IMR-90 (cell line): ENCODE results near the gene ARAP1. TPM values are rescaled to one million over a fixed set of nuclear protein-coding genes. Genes with fewer than 3 reads are reported as not detected.

Experiments used
- ATAC-seq: fragments of 200-7000 bp; cut with Tn5 transposase; 2 replicates; pipeline ENCODE4 v1.9.1; 2020; ENCODE audit warnings: low read depth, mild to moderate bottlenecking, moderate library complexity
- BruUV-seq: library from RNA; stranded (reverse); fragments of 400-500 nt; replicated peaks from 2 replicates; lab custom pipeline; 2021; lab: Mats Ljungman, UMichigan
- CTCF ChIA-PET: fragments of 300-600 bp; formaldehyde crosslinking; extraction: SDS; loops from one replicate; lab custom pipeline; 2021; ENCODE audit warnings: antibody characterized with exemption; lab: Yijun Ruan, JAX
- POLR2A ChIA-PET: fragments of 300-600 bp; sonication (Branson Sonifier 250); formaldehyde crosslinking; loops from one replicate; lab custom pipeline; 2022; ENCODE audit warnings: antibody characterized with exemption; ENCODE audit not compliant: unreplicated experiment; lab: Charles Lee
- DNase-seq: peaks from one replicate; pipeline ENCODE4 v3.0.0; 2013
- H2AFZ ChIP-seq: replicated peaks from 2 replicates; pipeline ENCODE3; 2013; ENCODE audit warnings: low read length, mild to moderate bottlenecking; ENCODE audit not compliant: poor library complexity
- H2AK5ac ChIP-seq: 2 replicates; pipeline ENCODE4 v1.6.1; 2013; ENCODE audit warnings: low read depth, low read length, inconsistent platforms
- H2AK9ac ChIP-seq: replicated peaks from 2 replicates; pipeline ENCODE3; 2013; ENCODE audit warnings: mild to moderate bottlenecking, low read depth, low read length, moderate library complexity; ENCODE audit not compliant: poor library complexity
- H2BK120ac ChIP-seq: 2 replicates; pipeline ENCODE4 v1.6.1; 2013; ENCODE audit warnings: low read depth, low read length, inconsistent platforms
- H2BK15ac ChIP-seq: 3 replicates; pipeline ENCODE4 v1.6.1; 2013; ENCODE audit warnings: low read depth, low read length, inconsistent platforms
- H2BK20ac ChIP-seq: 2 replicates; pipeline ENCODE4 v1.6.1; 2013; ENCODE audit warnings: low read depth, mild to moderate bottlenecking, inconsistent platforms, low read length, moderate library complexity
- H2BK5ac ChIP-seq: 2 replicates; pipeline ENCODE4 v1.6.1; 2013; ENCODE audit warnings: mild to moderate bottlenecking, low read depth, low read length, inconsistent platforms; ENCODE audit not compliant: poor library complexity, severe bottlenecking
- H3K14ac ChIP-seq: replicated peaks from 2 replicates; pipeline ENCODE4 v1.6.1; 2013; ENCODE audit warnings: low read depth, low read length, inconsistent platforms
- H3K18ac ChIP-seq: 2 replicates; pipeline ENCODE4 v1.6.1; 2013; ENCODE audit warnings: low read depth, low read length, control low read depth
- H3K23ac ChIP-seq: 2 replicates; pipeline ENCODE4 v1.6.1; 2013; ENCODE audit warnings: low read depth, low read length, inconsistent platforms
- H3K27ac ChIP-seq: 2 replicates; pipeline ENCODE4 v1.5.1; 2013; ENCODE audit warnings: mild to moderate bottlenecking, control low read depth, low read length; ENCODE audit not compliant: insufficient read depth
- H3K27me3 ChIP-seq: 2 replicates; pipeline ENCODE4 v1.6.1; 2013; ENCODE audit warnings: low read length; ENCODE audit not compliant: control insufficient read depth, insufficient read depth
- H3K36me3 ChIP-seq: 2 replicates; pipeline ENCODE4 v1.6.1; 2013; ENCODE audit warnings: low read length, mixed read lengths; ENCODE audit not compliant: control insufficient read depth, insufficient read depth
- H3K4ac ChIP-seq: 2 replicates; pipeline ENCODE4 v1.6.1; 2013; ENCODE audit warnings: low read depth, low read length, inconsistent platforms
- H3K4me1 ChIP-seq: 2 replicates; pipeline ENCODE4 v1.6.1; 2013; ENCODE audit warnings: low read length, mixed read lengths; ENCODE audit not compliant: control insufficient read depth, insufficient read depth
- H3K4me2 ChIP-seq: 2 replicates; pipeline ENCODE4 v1.6.1; 2013; ENCODE audit warnings: low read depth, mild to moderate bottlenecking, control low read depth, low read length, moderate library complexity
- H3K4me3 ChIP-seq: 2 replicates; pipeline ENCODE4 v1.5.1; 2013; ENCODE audit warnings: low read depth, mild to moderate bottlenecking, control low read depth, low read length, moderate library complexity; ENCODE audit not compliant: insufficient read depth
- H3K56ac ChIP-seq: 2 replicates; pipeline ENCODE4 v1.6.1; 2013; ENCODE audit warnings: low read length, inconsistent platforms; ENCODE audit not compliant: insufficient read depth; ENCODE audit errors: extremely low read depth
- H3K79me1 ChIP-seq, 2 experiments: 2 replicates each; pipeline ENCODE4 v1.6.1; 2013; ENCODE audit warnings: low read length in 2 of 2, inconsistent platforms in 1 of 2, low read depth in 1 of 2
- H3K9ac ChIP-seq: 2 replicates; pipeline ENCODE4 v1.6.1; 2013; ENCODE audit warnings: low read depth, low read length, control low read depth
- H3K9me1 ChIP-seq: 2 replicates; pipeline ENCODE4 v1.6.1; 2013; ENCODE audit warnings: low read length, inconsistent platforms; ENCODE audit not compliant: insufficient read depth
- H3K9me3 ChIP-seq: 2 replicates; pipeline ENCODE4 v1.6.1; 2013; ENCODE audit warnings: low read length; ENCODE audit not compliant: control insufficient read depth, insufficient read depth
- H4K20me1 ChIP-seq: 2 replicates; pipeline ENCODE4 v1.6.1; 2013; ENCODE audit warnings: low read length, inconsistent platforms; ENCODE audit not compliant: insufficient read depth
- H4K5ac ChIP-seq: 2 replicates; pipeline ENCODE4 v1.6.1; 2013; ENCODE audit warnings: mild to moderate bottlenecking, low read depth, low read length, control low read depth
- H4K8ac ChIP-seq, 2 experiments: 2 replicates each; pipeline ENCODE4 v1.6.1; 2013; ENCODE audit warnings: low read depth in 2 of 2, low read length in 2 of 2, control low read depth in 1 of 2, inconsistent platforms in 1 of 2
- H4K91ac ChIP-seq: 2 replicates; pipeline ENCODE4 v1.6.1; 2013; ENCODE audit warnings: low read depth, low read length, inconsistent platforms; ENCODE audit not compliant: insufficient read depth
- CEBPB ChIP-seq: IDR thresholded peaks from 2 replicates; pipeline ENCODE4 v1.6.1; 2012; ENCODE audit warnings: low read depth, low read length, improper control_type of control experiment
- CHD1 ChIP-seq: IDR thresholded peaks from 2 replicates; pipeline ENCODE4 v1.6.1; 2012; ENCODE audit warnings: low read depth, low read length, improper control_type of control experiment
- MAZ ChIP-seq: IDR thresholded peaks from 2 replicates; pipeline ENCODE4 v1.6.1; 2012; ENCODE audit warnings: low read depth, mild to moderate bottlenecking, low read length, improper control_type of control experiment, moderate library complexity, borderline replicate concordance
- MXI1 ChIP-seq: IDR thresholded peaks from 2 replicates; pipeline ENCODE4 v1.6.1; 2012; ENCODE audit warnings: low read depth, mild to moderate bottlenecking, low read length, moderate library complexity, borderline replicate concordance
- NFE2L2 ChIP-seq: fragments of 150-350 bp; IDR thresholded peaks from 2 replicates; pipeline ENCODE4 v1.6.1; 2016; ENCODE audit warnings: low read depth, mild to moderate bottlenecking, low read length
- POLR2A ChIP-seq: IDR thresholded peaks from 2 replicates; pipeline ENCODE4 v1.6.1; 2012; ENCODE audit warnings: mild to moderate bottlenecking, low read depth, low read length
- RAD21 ChIP-seq: IDR thresholded peaks from 2 replicates; pipeline ENCODE4 v1.6.1; 2012; ENCODE audit warnings: low read length, improper control_type of control experiment
- RCOR1 ChIP-seq: IDR thresholded peaks from 2 replicates; pipeline ENCODE4 v1.6.1; 2012; ENCODE audit warnings: mild to moderate bottlenecking, low read length, improper control_type of control experiment; ENCODE audit not compliant: insufficient replicate concordance
- RFX5 ChIP-seq: IDR thresholded peaks from 2 replicates; pipeline ENCODE4 v1.8.0; 2012; ENCODE audit warnings: low read depth, mild to moderate bottlenecking, low read length, moderate library complexity
- WGBS, 2 experiments: methylation state at CpG; one replicate each; pipeline versions ENCODE4 v1.1.5 to v1.1.7; 2013; ENCODE audit warnings: missing lambda C conversion rate in 2 of 2; ENCODE audit not compliant: insufficient read length in 1 of 2; ENCODE audit errors: extremely low coverage in 2 of 2; 5-methylcytosine and 5-hydroxymethylcytosine counted together
- dilution Hi-C: fragments of 300-500 bp; cut with HindIII; formaldehyde crosslinking; loops from one replicate; pipeline ENCODE4 v1.14.3; 2018; ENCODE audit warnings: low sequenced_read_pairs; ENCODE audit not compliant: unreplicated experiment
- in situ Hi-C: fragments of 300-500 bp; cut with MboI; formaldehyde crosslinking; loops from 3 replicates; pipeline ENCODE4 v1.14.3; 2019; ENCODE audit warnings: low sequenced_read_pairs, inconsistent platforms, mixed read lengths
- intact Hi-C: fragments of 100-400 bp; cut with micrococcal nuclease; formaldehyde crosslinking; loops from 2 replicates; pipeline ENCODE4 v1.10.0; 2022
- polyA plus RNA-seq, 3 experiments: library from polyadenylated mRNA; depleted of rRNA; stranded (reverse); fragments of >200 nt; gene quantifications; 2 replicates each; pipeline ENCODE4 v1.2.3, GENCODE V29; 2012; ENCODE audit warnings: low replicate concordance in 1 of 3
- total RNA-seq: library from RNA; depleted of rRNA; stranded (reverse); fragments of >200 nt; gene quantifications from 2 replicates; pipeline ENCODE4 v1.2.3, GENCODE V29; 2012
- TF ChIP-seq, protein P1 (sequence below): fragments of 150-350 bp; IDR thresholded peaks from 2 replicates; pipeline ENCODE4 v1.6.1; 2017; ENCODE audit warnings: mild to moderate bottlenecking, antibody characterized with exemption, low read length, low read depth

ARAP1 gene
- total and polyA plus RNA-seq, 2 of the 4 experiments (the other 2 are of a cell fraction): 37.6 to 63.1 TPM

DNA sequence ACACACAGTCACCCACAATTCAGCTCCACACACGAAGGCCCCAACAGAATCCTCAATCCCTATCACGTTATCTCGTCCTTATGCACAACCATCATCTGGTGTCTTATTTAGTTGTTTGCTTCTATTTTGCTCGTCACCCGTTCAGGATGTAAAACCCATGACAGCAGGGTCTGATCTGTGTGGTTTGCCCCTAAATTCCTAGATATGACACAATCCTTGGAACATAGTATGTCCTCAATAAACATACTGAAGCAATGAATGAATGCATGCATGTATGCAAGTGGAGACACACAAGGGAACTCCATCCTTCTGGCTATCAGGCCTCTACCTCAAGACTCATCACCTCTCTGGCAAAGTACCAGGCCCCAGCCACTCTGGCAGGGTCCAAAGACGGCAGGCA, 21.5 kb upstream of the ARAP1 start:
- Histone ChIP-seq H3K4me2 (peak overlapping the region; percentile 40; the same call in 1 of the 2 replicates), H3K36me3 (no peaks in the 10 kb centered on the region), H4K20me1 (peaks cover 13% of the 10 kb centered on the region), H3K14ac (0 out of 2 replicates have a peak overlapping the region, but pooled peaks have one; percentile 34), H3K9me3 (no peaks in the 10 kb centered on the region), H3K4ac (peak overlapping the region; percentile 17; the same call in 1 of the 2 replicates), H4K5ac (no peak overlapping the region), H3K9ac (no peak overlapping the region), H3K79me1 (peaks cover 0 to 20% of the 10 kb centered on the region in 2 experiments; a peak in 2 of 4 replicates), H2BK15ac (no peak overlapping the region), H2BK120ac (0 out of 2 replicates have a peak overlapping the region, but pooled peaks have one; percentile 50), H2AK9ac (peak overlapping the region; percentile 88), H2AK5ac (peak overlapping the region; percentile 20; the same call in 1 of the 2 replicates), H3K56ac (no peak overlapping the region), H2BK5ac (peak overlapping the region; percentile 60), H2AFZ (peak overlapping the region; percentile 79), H3K4me1 (peaks cover 28% of the 10 kb centered on the region), H4K91ac (peak overlapping the region; percentile 19), H3K9me1 (peaks cover 8% of the 10 kb centered on the region; the same call in 1 of the 2 replicates), H4K8ac (peak overlapping the region in 1 of 2 experiments; percentile 23; a peak in 1 of 4 replicates), H2BK20ac (no peak overlapping the region), H3K4me3 (no peak overlapping the region), H3K23ac (no peak overlapping the region; the same call in 1 of the 2 replicates), H3K27ac (peak overlapping the region; percentile 10; the same call in 1 of the 2 replicates), H3K27me3 (no peaks in the 10 kb centered on the region), H3K18ac (no peak overlapping the region)
- dilution Hi-C loops (no loop called here), in situ Hi-C loops (no loop called here), intact Hi-C loops (loop anchor here (1.0 kb wide), 1 partner anchor 14 kb away; no protein-coding TSS in a partner anchor)
- no peak for TF ChIP-seq CHD1
- no peak for TF ChIP-seq RFX5
- TF ChIP-seq, protein P1, sequence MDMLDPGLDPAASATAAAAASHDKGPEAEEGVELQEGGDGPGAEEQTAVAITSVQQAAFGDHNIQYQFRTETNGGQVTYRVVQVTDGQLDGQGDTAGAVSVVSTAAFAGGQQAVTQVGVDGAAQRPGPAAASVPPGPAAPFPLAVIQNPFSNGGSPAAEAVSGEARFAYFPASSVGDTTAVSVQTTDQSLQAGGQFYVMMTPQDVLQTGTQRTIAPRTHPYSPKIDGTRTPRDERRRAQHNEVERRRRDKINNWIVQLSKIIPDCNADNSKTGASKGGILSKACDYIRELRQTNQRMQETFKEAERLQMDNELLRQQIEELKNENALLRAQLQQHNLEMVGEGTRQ: no peak
- TF ChIP-seq POLR2A: 0 out of 2 replicates have a peak, but pooled peaks have one; percentile 31
- TF ChIP-seq MAZ: no peak
- peak; percentile 7 for TF ChIP-seq RCOR1
- TF ChIP-seq MXI1: no peak
- TF ChIP-seq RAD21: no peak
- peak; percentile 78 for TF ChIP-seq CEBPB
- TF ChIP-seq NFE2L2: no peak
- ATAC-seq (peak; percentile 4), DNase-seq (peak; percentile 54)
- BruUV-seq: no TSS peak
- ChIA-PET POLR2A (no interaction called here), CTCF (interaction anchor here (0.7 to 1.1 kb wide), 2 partner anchors 15 to 48 kb away, joined by 4 to 5 read pairs; no protein-coding TSS in a partner anchor)
- WGBS, 2 experiments: no CpG with 5 or more reads among the region's 6 CpGs
